Measurements from ENCODE around the gene PIGX. TPM values are rescaled to one million over a fixed set of nuclear protein-coding genes. Genes with fewer than 3 reads are reported as not detected.

PIGX gene
- total and polyA plus RNA-seq, 4 donors: 5.1 to 10.0 (median 6.6) TPM

GRCh38 chr3:196765454-196765853, 53.3 kb downstream of the PIGX start:
- Histone ChIP-seq H3K9me3 (ENCODE audit: control insufficient read depth in 4 of 4, low read length in 3 of 4) (no peaks in the 10 kb centered on the region), H3K27me3 (ENCODE audit: control insufficient read depth in 4 of 4, insufficient read depth in 4 of 4, low read length in 3 of 4) (no peaks in the 10 kb centered on the region), H3K36me3 (ENCODE audit: control insufficient read depth in 4 of 4, insufficient read depth in 3 of 4, low read depth in 1 of 4, low read length in 3 of 4) (peaks cover 0 to 3% (median 3%) of the 10 kb centered on the region in 4 donors), H3K27ac (ENCODE audit: low read depth in 1 of 2, low read length in 2 of 2) (no peak overlapping the region), H3K4me3 (ENCODE audit: low read depth in 1 of 3, low read length in 3 of 3) (no peak overlapping the region), H3K9ac (ENCODE audit: low read depth in 1 of 2, low read length in 2 of 2) (no peak overlapping the region), H3K4me1 (ENCODE audit: control insufficient read depth in 4 of 4, insufficient read depth in 4 of 4, low read length in 3 of 4) (peaks cover 0 to 2% (median 0%) of the 10 kb centered on the region in 4 donors)
- TF ChIP-seq ZBTB33 (IDR thresholded peaks at IDR 0.05) (no peak), GABPA (IDR thresholded peaks at IDR 0.05 in 1 of 2, conservative IDR thresholded peaks at IDR 0.05 in 1 of 2) (no peak), RXRA (IDR thresholded peaks at IDR 0.05) (no peak), REST (IDR thresholded peaks at IDR 0.05) (no peak), NR2F2 (IDR thresholded peaks at IDR 0.05) (no peak), FOXA2 (IDR thresholded peaks at IDR 0.05) (no peak), TAF1 (conservative IDR thresholded peaks at IDR 0.05) (no peak), MAX (IDR thresholded peaks at IDR 0.05) (no peak), HNF4A (conservative IDR thresholded peaks at IDR 0.05) (no peak), RAD21 (IDR thresholded peaks at IDR 0.05) (no peak), HNF4G (IDR thresholded peaks at IDR 0.05) (no peak), JUND (IDR thresholded peaks at IDR 0.05) (no peak)
- DNase-seq (ENCODE audit: low spot score): no peak

- Histone ChIP-seq H3K27me3 (ENCODE audit: control insufficient read depth in 4 of 4, insufficient read depth in 4 of 4, low read length in 3 of 4) (no peaks in the 10 kb centered on the region), H3K9me3 (ENCODE audit: control insufficient read depth in 4 of 4, low read length in 3 of 4) (no peaks in the 10 kb centered on the region), H3K27ac (ENCODE audit: low read depth in 1 of 2, low read length in 2 of 2) (no peak overlapping the region), H3K36me3 (ENCODE audit: control insufficient read depth in 4 of 4, insufficient read depth in 3 of 4, low read depth in 1 of 4, low read length in 3 of 4) (peaks cover 0 to 3% (median 3%) of the 10 kb centered on the region in 4 donors), H3K4me1 (ENCODE audit: control insufficient read depth in 4 of 4, insufficient read depth in 4 of 4, low read length in 3 of 4) (peaks cover 4 to 23% (median 13%) of the 10 kb centered on the region in 4 donors), H3K9ac (ENCODE audit: low read depth in 1 of 2, low read length in 2 of 2) (no peak overlapping the region), H3K4me3 (ENCODE audit: low read depth in 1 of 3, low read length in 3 of 3) (no peak overlapping the region)
- DNase-seq (ENCODE audit: low spot score): no peak
- WGBS: 97% methylated on average over 1 of the region's 1 CpG
- no peak for TF ChIP-seq FOXA2 (IDR thresholded peaks at IDR 0.05)
- no peak for TF ChIP-seq GABPA (IDR thresholded peaks at IDR 0.05 in 1 of 2, conservative IDR thresholded peaks at IDR 0.05 in 1 of 2)
- TF ChIP-seq JUND (IDR thresholded peaks at IDR 0.05): no peak
- no peak for TF ChIP-seq ATF3 (IDR thresholded peaks at IDR 0.05)
- TF ChIP-seq ZBTB33 (IDR thresholded peaks at IDR 0.05): no peak
- no peak for TF ChIP-seq RXRA (IDR thresholded peaks at IDR 0.05)
- TF ChIP-seq CTCF (IDR thresholded peaks at IDR 0.05; ENCODE audit: low read depth, low read length, missing input control): no peak
- no peak for TF ChIP-seq TAF1 (conservative IDR thresholded peaks at IDR 0.05)
- TF ChIP-seq FOXA1 (IDR thresholded peaks at IDR 0.05): no peak
- no peak for TF ChIP-seq EGR1 (IDR thresholded peaks at IDR 0.05; ENCODE audit: low read depth in 2 of 2)
- TF ChIP-seq HNF4A (conservative IDR thresholded peaks at IDR 0.05): no peak
- no peak for TF ChIP-seq RAD21 (IDR thresholded peaks at IDR 0.05)
- TF ChIP-seq HNF4G (IDR thresholded peaks at IDR 0.05): no peak
- no peak for TF ChIP-seq REST (IDR thresholded peaks at IDR 0.05)
- TF ChIP-seq MAX (IDR thresholded peaks at IDR 0.05): no peak
- TF ChIP-seq SP1 (IDR thresholded peaks at IDR 0.05): no peak
- TF ChIP-seq NR2F2 (IDR thresholded peaks at IDR 0.05): no peak
Observed at GRCh38 chr3:196771067-196771466, 58.9 kb downstream of the PIGX start.

Measured in liver (tissue), 9 donors.